NCI-H524 treated with DMSO at 0.1 percent for 48 hours (cell line): Measurements from ENCODE around the gene LRP8.
A peak's percentile ranks its signal among the peaks of the same experiment; 100 is the strongest.
"Not testable (repeated sequence)": the region's sequence is repeated elsewhere in the genome, so short reads cannot be mapped to it uniquely, and the experiment has no call there.

ENCODE experiments used
- DNase-seq: peaks from one replicate; lab custom pipeline; 2025; lab: John Stamatoyannopoulos, UW

Gene LRP8

GRCh38 chr1:53210954-53211353 is 116.9 kb downstream of the LRP8 start:
- no peak for DNase-seq

- no peak for DNase-seq
These were observed 117.5 kb downstream of the LRP8 start for GRCh38 chr1:53210352-53210751.

- DNase-seq: no peak
These were observed 120.1 kb downstream of the LRP8 start for GRCh38 chr1:53207726-53208125.

- DNase-seq: no peak
These were observed 121.0 kb downstream of the LRP8 start for GRCh38 chr1:53206735-53207379.

GRCh38 chr1:53206083-53206685 is 121.7 kb downstream of the LRP8 start:
- not testable (repeated sequence) for DNase-seq

GRCh38 chr1:53205496-53205895 is 122.4 kb downstream of the LRP8 start:
- not testable (repeated sequence) for DNase-seq

- DNase-seq: no peak
These were observed 124.4 kb downstream of the LRP8 start for GRCh38 chr1:53203466-53203865.

- DNase-seq: no peak
These were observed 129.6 kb downstream of the LRP8 start for GRCh38 chr1:53198241-53198651.

- DNase-seq: no peak
These were observed 130.3 kb downstream of the LRP8 start for GRCh38 chr1:53197291-53198200.

GRCh38 chr1:53196485-53197290 is 131.2 kb downstream of the LRP8 start, which contains the start of gene CPT2:
CPT2 (plus strand) TSS chr1:53196824; CDS start chr1:53196944, 120 bp downstream.
- DNase-seq: peak; percentile 66

- DNase-seq: no peak
These were observed 131.8 kb downstream of the LRP8 start for GRCh38 chr1:53196017-53196484.

- no peak for DNase-seq
These were observed 132.4 kb downstream of the LRP8 start for GRCh38 chr1:53195246-53196016.
